Panc1 (cell line): ENCODE results near the gene TEN1. TPM values are rescaled to one million over a fixed set of nuclear protein-coding genes. Genes with fewer than 3 reads are reported as not detected.

Experiments
- ATAC-seq: fragments of 200-7000 bp; cut with Tn5 transposase; 2 replicates; pipeline ENCODE4 v1.9.1; 2020; ENCODE audit warnings: mild to moderate bottlenecking, moderate library complexity
- BruUV-seq: library from RNA; stranded (reverse); fragments of 400-500 nt; replicated peaks from 2 replicates; lab custom pipeline; 2021; lab: Mats Ljungman, UMichigan
- CTCF ChIA-PET: fragments of 300-600 bp; sonication (Branson Sonifier 250); formaldehyde crosslinking; loops from one replicate; lab custom pipeline; 2022; ENCODE audit warnings: antibody characterized with exemption; lab: Charles Lee
- POLR2A ChIA-PET: fragments of 300-600 bp; sonication (Branson Sonifier 250); formaldehyde crosslinking; loops from one replicate; lab custom pipeline; 2022; ENCODE audit warnings: antibody characterized with exemption; lab: Charles Lee
- DNase-seq: peaks from one replicate; pipeline ENCODE4 v3.0.0-alpha.2; 2010; ENCODE audit warnings: low read depth, low spot score
- H3K27ac ChIP-seq: 2 replicates; pipeline ENCODE4 v1.5.1; 2011; ENCODE audit warnings: mild to moderate bottlenecking, low read length, inconsistent platforms
- H3K27me3 ChIP-seq: fragments of 200-500 bp; sonication (Bioruptor generic); 2 replicates; pipeline ENCODE4 v1.6.0; 2014; ENCODE audit warnings: low read length, inconsistent platforms; ENCODE audit not compliant: control insufficient read depth, insufficient read depth
- H3K36me3 ChIP-seq: fragments of 200-500 bp; sonication (Bioruptor generic); 2 replicates; pipeline ENCODE4 v1.5.1; 2014; ENCODE audit warnings: inconsistent platforms, mild to moderate bottlenecking, low read length, moderate library complexity; ENCODE audit not compliant: control insufficient read depth, insufficient read depth
- H3K4me1 ChIP-seq: 2 replicates; pipeline ENCODE4 v1.5.1; 2011; ENCODE audit warnings: inconsistent platforms, mild to moderate bottlenecking, low read length, moderate library complexity; ENCODE audit not compliant: control insufficient read depth, insufficient read depth
- H3K4me3 ChIP-seq, 2 experiments: 2 replicates each; pipeline ENCODE4 v1.5.1; 2011 to 2012; ENCODE audit warnings: low read depth in 2 of 2, low read length in 2 of 2, mild to moderate bottlenecking in 2 of 2, inconsistent platforms in 1 of 2, moderate library complexity in 1 of 2
- H3K9me3 ChIP-seq: fragments of 200-500 bp; sonication (Bioruptor generic); 2 replicates; pipeline ENCODE4 v1.5.1; 2014; ENCODE audit warnings: low read depth, mild to moderate bottlenecking, inconsistent platforms, low read length, moderate library complexity; ENCODE audit not compliant: control insufficient read depth, insufficient read depth
- CTCF ChIP-seq: fragments of 450-650 bp; IDR thresholded peaks from 2 replicates; pipeline ENCODE4 v1.5.1; 2017; ENCODE audit warnings: mild to moderate bottlenecking
- POLR2AphosphoS5 ChIP-seq: IDR thresholded peaks from 2 replicates; pipeline ENCODE4 v1.6.1; 2012; ENCODE audit warnings: mild to moderate bottlenecking, low read depth, low read length, moderate library complexity
- REST ChIP-seq, 2 experiments: IDR thresholded peaks; 2 replicates each; pipeline ENCODE4 v1.6.1; 2011 to 2012; ENCODE audit warnings: low read depth in 2 of 2, control low read depth in 1 of 2, low read length in 1 of 2, mild to moderate bottlenecking in 1 of 2, moderate library complexity in 1 of 2; ENCODE audit not compliant: insufficient read depth in 1 of 2
- SIN3A ChIP-seq: IDR thresholded peaks from 2 replicates; pipeline ENCODE4 v1.6.1; 2012; ENCODE audit warnings: low read depth, mild to moderate bottlenecking, low read length, moderate library complexity, borderline replicate concordance; ENCODE audit not compliant: insufficient read depth
- TCF7L2 ChIP-seq: IDR thresholded peaks from 2 replicates; pipeline ENCODE4 v1.6.1; 2011; ENCODE audit warnings: mild to moderate bottlenecking, low read depth, low read length, inconsistent platforms
- in situ Hi-C: cut with HindIII; loops from 2 replicates; pipeline ENCODE4 v1.10.0; 2016; ENCODE audit warnings: low sequenced_read_pairs, low pct_unique_long_range_greater_than_20kb
- intact Hi-C: fragments of 100-400 bp; cut with micrococcal nuclease; formaldehyde crosslinking; loops from one replicate; pipeline ENCODE4 v1.10.0; 2022; ENCODE audit not compliant: unreplicated experiment
- total RNA-seq: library from RNA; stranded (reverse); gene quantifications from one replicate; pipeline ENCODE4 v1.2.1, GENCODE V29; 2021; ENCODE audit not compliant: unreplicated experiment

Gene TEN1
- total RNA-seq, 1 experiment from 2014 or later, result 41.3 TPM

- no peaks in the 10 kb centered on the region for H3K9me3 ChIP-seq
- no peaks in the 10 kb centered on the region for H3K36me3 ChIP-seq
- BruUV-seq, result no TSS peak
- POLR2A ChIA-PET, result no interaction called here
- TF ChIP-seq TCF7L2 (no peak), POLR2AphosphoS5 (no peak), SIN3A (no peak), CTCF (no peak), REST (IDR thresholded peaks at IDR 0.05; ENCODE audit: insufficient read depth in 1 of 2, low read depth in 2 of 2, low read length in 1 of 2) (no peak)
- intact Hi-C loops (no loop called here), in situ Hi-C loops (no loop called here)
- H3K4me3 ChIP-seq, result no peak overlapping the region
- H3K27ac ChIP-seq, result no peak overlapping the region
- H3K4me1 ChIP-seq, result 0 out of 2 replicates have a peak, but pooled peaks cover 3% of the 10 kb centered on the region
- DNase-seq, result no peak
- CTCF ChIA-PET, result no interaction called here
- no peak for ATAC-seq
- H3K27me3 ChIP-seq, result no peaks in the 10 kb centered on the region
Measured at GRCh38 chr17:75994802-75995370, 15.8 kb downstream of the TEN1 start.

GRCh38 chr17:75995385-75995925 lies 16.4 kb downstream of the TEN1 start:
- POLR2A ChIA-PET, result no interaction called here
- TSS peak; percentile 71 for BruUV-seq

More at GRCh38 chr17:75995385-75995925, 16.4 kb downstream of the TEN1 start:
- H3K27ac ChIP-seq, result no peak overlapping the region
- in situ Hi-C loops (no loop called here), intact Hi-C loops (no loop called here)
- 0 out of 2 replicates have a peak, but pooled peaks cover 3% of the 10 kb centered on the region for H3K4me1 ChIP-seq
- no peaks in the 10 kb centered on the region for H3K9me3 ChIP-seq
- no peak for DNase-seq
- H3K27me3 ChIP-seq, result no peaks in the 10 kb centered on the region
- no peak for TF ChIP-seq POLR2AphosphoS5
- TF ChIP-seq TCF7L2, result no peak
- no peak overlapping the region for H3K4me3 ChIP-seq
- no peak for ATAC-seq
- CTCF ChIA-PET, result no interaction called here
- no peaks in the 10 kb centered on the region for H3K36me3 ChIP-seq
